ENCODE data around the gene SLC6A5.

SLC6A5 gene

DNA sequence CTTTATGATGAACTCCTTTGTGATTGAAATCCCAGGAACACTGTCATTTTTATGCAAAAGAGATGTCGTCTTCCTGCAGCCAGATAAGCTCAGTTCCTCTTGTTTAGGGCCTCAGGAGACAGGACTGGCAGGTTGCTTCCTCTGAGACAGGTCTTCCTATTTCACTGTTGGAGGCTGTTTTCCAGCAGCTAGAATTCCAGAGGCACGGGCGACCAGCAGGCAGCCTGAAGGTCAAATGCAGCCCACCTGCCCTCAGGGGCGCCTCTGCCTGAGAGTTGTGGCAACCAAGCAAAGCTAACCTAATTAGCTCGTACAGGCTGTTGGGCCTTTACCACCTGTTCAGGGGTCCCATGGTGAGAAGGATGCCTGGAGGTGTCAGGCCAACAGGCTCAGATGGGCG lies 22.3 kb downstream of the SLC6A5 start:
- no peak for DNase-seq
- ATAC-seq: no peak

GRCh38 chr11:20623252-20623651 lies 23.8 kb downstream of the SLC6A5 start:
- ATAC-seq (no peak), DNase-seq (no peak)

DNA sequence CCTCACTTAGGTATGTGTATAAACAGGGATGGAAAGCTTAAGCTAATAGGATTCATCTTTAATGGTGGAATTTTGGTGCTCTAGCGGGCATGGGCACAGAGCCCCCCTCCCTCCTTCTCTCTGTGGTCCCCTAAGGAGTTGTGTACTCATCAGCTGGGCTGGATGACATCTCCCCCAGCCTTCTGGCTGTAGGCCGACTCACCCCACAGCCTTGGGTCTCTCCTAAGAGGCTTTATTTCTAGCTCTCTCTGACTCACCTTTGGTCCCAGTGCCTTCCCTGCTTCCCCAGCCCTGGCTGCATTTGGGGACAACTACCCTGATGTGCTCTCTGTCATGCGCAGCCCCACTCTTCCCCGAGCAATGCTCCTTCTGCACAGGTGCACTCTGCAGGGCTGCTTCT lies 26.9 kb downstream of the SLC6A5 start:
- ATAC-seq (no peak), DNase-seq (no peak)

DNA sequence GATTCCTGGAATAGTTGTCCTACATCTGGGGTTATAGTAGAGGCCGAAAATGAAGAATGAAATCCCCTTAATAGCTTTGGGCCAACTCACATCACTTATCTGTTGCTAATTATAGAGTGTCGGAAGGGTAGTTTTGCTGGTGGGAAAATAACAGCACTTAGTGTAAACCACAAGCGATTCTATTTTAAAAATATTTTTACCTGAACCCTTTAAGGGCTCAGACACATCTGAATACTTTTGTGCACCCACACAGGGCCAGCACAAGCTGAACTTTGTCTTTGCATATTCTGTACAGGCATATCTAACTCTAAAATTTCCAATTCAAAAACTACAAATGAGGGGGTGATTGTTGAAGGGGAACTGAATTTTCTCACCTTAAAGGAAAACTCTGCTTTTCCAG lies 27.6 kb downstream of the SLC6A5 start:
- DNase-seq: no peak
- no peak for ATAC-seq

DNA sequence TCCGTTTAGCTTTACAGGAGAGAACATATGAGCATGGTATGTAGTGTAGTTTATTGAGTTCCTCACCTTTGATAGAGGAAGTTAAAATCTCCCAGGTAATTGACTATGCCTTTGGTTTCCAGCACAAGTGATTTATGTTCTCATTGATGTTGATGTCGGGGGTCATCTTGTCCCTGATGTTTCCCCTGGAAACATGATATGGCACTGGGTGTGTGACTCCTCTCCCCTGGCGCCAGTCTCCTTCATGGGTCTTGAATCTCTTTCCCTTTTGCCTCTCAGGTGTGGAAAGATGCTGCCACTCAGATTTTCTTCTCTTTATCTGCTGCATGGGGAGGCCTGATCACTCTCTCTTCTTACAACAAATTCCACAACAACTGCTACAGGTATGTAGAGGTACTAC lies 28.3 kb downstream of the SLC6A5 start:
- ATAC-seq: no peak
- DNase-seq: no peak

- DNase-seq (no peak), ATAC-seq (no peak)
Measured at GRCh38 chr11:20631519-20632168, 32.2 kb downstream of the SLC6A5 start.

GRCh38 chr11:20632169-20632532 lies 32.7 kb downstream of the SLC6A5 start:
- DNase-seq (no peak), ATAC-seq (no peak)

DNA sequence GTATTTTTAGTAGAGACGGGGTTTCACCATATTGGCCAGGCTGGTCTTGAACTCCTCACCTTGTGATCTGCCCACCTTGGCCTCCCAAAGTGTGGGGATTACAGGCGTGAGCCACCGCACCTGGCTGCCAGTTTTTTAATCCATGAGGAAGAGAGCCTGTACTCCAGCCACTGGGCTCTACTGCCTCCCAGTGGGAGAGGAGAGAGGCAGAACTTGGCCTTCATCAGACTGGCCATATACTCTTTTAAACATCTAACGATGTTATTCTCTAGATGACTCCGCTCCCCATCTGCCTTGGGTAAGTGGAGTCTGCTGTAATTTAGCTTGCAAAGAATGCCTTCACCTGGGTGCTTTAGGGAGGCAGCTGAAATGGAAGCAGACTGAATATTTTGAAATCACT lies 34.6 kb downstream of the SLC6A5 start:
- DNase-seq (no peak), ATAC-seq (no peak)

DNA sequence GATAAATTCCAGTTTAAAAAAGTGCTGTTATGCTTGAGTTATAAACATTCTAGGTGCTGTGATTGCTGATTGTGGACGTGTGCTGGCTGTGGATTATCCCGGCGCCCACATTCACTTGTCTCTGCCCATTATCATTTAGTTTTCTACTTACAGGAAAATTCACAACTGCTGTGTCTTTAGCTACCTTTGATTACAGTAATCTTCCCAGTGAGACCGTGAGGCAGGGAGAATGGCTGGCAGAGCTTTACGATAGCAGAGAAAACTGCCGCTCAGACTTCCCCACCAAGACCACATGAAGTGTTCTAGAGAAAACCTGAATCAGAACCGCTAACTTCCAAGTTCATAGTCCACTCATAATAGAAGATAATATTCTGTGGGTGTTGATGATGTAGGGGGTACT lies 35.4 kb downstream of the SLC6A5 start:
- no peak for ATAC-seq

DNA sequence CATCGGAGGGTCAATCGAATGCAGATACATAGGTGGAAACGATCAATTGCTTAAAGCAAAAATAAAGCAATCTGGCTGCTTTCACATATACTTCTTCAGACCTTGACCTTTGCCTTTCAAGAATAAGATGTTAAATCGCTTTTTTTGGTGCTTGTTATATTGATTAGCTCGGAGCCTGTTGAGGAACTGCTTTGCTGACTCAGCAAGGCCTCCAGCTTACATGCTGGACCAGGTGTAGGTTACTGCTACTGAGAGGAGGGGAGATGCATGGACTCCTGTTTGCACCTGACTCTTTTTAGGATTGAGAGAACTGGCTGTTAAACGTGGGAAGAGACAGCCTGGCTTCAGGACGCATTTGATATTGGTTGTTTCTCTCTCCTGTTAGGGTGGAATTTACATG lies 38.7 kb downstream of the SLC6A5 start:
- ATAC-seq (no peak), DNase-seq (no peak)

More for the DNA sequence above, 35.4 kb downstream of the SLC6A5 start:
- no peak for DNase-seq

DNA sequence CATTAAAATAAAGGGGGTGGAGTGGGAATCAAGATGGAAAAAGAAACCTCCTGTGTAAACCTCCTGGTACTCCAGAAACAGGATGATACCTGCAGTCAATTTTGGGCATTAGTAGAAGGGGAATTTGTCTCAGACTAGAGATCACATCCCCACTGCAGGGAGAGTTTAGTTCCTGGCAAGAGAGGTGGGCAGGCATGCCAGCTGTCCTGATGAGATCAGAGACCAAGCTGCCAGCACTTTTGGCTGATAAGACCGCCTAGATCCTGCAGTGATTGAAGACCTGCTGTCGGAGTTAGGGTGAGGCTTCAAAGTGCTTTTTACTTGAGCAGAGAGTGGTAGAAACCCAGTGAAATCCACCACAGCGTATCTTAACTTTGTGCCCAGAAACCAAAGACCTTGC lies 40.3 kb downstream of the SLC6A5 start:
- ATAC-seq (no peak), DNase-seq (no peak)

GRCh38 chr11:20640401-20640800 lies 41.0 kb downstream of the SLC6A5 start:
- DNase-seq: no peak
- ATAC-seq: no peak

DNA sequence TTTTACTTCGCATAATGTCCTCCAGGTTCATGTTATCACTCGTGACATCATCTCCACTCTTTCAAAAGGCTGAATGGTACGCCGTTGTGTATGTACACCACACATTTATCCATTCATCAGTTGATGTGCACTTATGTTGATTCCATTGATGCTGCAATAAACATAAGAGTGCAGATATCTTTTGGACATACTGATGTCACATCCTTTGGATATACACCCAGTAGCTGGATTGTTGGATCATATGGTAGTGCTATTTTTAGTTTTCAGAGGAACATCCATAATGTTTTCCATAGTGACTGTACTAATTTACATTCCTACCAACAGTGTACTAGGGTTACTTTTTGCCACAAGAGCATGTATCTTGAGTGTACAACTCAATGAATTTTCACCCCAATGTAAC lies 45.0 kb downstream of the SLC6A5 start:
- DNase-seq (no peak), ATAC-seq (no peak)

DNA sequence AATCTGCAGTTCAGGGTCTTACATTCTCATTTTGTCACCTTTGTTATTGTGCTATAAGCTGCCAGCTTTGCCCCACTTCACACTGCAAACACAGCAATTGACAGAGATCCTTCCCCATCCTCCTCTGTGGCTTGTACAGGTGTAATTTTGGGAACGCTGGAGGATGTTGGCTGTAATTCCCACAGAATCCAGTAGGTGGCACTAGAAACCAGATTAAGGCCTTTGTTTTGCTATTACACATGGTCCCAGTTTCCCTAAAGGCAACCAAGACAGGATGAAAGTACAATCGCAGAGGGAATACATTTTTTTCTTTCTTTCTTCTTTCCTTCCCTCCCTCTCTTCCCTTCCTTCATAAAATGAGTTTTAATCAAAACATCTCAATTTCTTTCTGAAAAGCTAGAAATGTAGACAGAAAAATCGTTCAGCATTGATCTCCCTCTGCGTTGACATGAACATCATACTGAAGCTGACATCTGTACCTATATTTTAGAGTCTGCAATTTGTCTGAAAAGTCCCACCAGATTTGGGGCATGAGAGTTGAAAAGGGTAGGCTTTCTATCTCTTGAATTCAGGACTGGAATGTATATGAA lies 48.7 kb downstream of the SLC6A5 start:
- DNase-seq (peak; percentile 42), ATAC-seq (no peak)

DNA sequence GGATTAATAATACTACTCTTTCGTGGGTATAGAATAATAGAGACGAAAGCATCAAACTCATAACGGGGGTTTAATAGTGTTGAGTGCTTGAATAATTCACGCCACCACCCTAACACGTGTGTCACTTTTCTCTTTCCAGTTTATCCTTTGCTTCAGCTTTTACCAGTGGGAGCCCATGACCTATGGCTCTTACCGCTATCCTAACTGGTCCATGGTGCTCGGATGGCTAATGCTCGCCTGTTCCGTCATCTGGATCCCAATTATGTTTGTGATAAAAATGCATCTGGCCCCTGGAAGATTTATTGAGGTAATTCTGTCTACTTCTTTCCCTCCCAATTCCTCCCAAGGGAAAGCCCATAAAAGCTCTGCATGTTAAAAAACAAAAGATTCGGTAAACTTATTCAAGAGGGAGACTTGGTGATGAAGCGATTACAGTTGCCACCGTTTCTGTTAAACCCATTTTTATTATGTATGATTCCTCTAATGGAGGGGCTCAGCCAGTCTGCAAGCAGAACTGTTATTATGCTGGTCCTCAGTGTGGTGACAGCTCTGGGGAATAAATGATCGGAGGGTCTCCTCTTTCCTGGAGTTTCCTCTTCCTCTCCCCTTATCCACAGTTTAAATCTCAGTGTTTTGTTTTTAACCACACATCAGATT lies 52.9 kb downstream of the SLC6A5 start:
- ATAC-seq (no peak), DNase-seq (no peak)

GRCh38 chr11:20654038-20654437 lies 54.6 kb downstream of the SLC6A5 start:
- DNase-seq (no peak), ATAC-seq (no peak)

DNA sequence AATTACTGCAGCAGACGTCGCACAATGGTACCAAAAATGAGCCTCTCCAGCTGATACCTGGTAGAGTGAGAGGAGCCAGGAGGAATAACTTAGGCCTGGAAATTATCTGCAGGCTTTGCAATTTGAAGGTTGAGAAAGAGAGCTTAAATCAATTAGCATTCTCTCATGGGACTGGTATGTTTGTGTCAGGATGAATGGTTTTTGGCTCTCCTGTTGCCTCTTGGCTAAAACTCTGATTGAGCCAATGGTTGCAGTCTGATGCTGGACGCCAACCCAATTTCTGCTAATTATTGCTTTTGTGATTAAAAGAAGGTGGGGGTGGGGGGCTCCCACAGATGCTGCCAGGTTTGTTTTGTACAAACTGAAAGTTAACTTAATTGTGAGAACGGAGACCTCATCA lies 57.5 kb downstream of the SLC6A5 start:
- DNase-seq (no peak), ATAC-seq (no peak)

DNA sequence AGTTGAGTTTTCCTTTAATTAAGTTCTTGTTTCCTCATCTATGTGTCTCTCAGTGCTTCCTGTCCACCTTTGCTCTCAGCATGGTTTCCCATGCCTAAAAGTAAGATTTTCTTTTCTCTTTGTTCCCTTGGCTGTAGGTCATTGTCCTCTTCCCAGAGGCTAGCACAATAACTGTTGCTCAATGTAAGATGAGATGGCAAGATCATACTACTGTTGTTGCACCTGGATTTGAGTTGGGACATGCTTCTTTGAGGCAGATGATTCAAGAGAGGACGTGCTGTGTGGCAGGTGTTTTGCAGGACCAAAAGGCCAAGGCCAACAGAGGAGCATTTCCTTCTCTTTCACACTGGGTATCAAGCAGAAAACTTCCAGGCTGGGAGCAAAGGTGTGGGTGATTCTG lies 58.7 kb downstream of the SLC6A5 start:
- ATAC-seq (no peak), DNase-seq (no peak)

DNA sequence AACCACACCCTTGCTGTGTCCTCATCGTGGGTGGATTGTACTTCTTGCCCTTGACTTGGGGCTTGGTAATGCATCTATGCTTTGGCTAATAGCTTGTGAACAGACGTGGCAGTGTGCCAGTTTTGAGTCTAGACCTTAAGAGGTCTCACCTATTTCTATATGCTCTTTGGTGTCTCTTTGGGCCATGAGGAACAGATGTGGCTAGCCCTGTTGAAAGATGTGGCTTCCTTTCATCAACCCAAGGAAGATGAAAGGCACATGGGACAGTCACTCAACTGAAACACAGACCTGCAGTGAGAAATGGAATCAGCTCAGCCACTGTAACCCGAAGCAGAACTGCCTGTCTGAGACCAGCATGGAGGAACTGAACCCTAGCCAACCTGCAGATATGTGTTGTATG lies 62.0 kb downstream of the SLC6A5 start:
- no peak for ATAC-seq

GRCh38 chr11:20661850-20662249 lies 62.4 kb downstream of the SLC6A5 start:
- DNase-seq (no peak), ATAC-seq (no peak)

More for the DNA sequence above, 62.0 kb downstream of the SLC6A5 start:
- no peak for DNase-seq

GRCh38 chr11:20668131-20668809 lies 68.9 kb downstream of the SLC6A5 start:
- ATAC-seq: no peak
- DNase-seq: no peak

- DNase-seq: no peak
- peak; percentile 33 for ATAC-seq
Measured at GRCh38 chr11:20668844-20669819, 69.7 kb downstream of the SLC6A5 start, which contains the start of gene NELL1. TSS of gene NELL1 (plus strand) at chr11:20669586.
